Neural crest cell (in vitro differentiated cells): ENCODE data around the gene MIPOL1. TPM values are rescaled to one million over a fixed set of nuclear protein-coding genes. Genes with fewer than 3 reads are reported as not detected.

Experiments used
- DNase-seq: peaks from one replicate; pipeline ENCODE4 v3.0.0; 2021; ENCODE audit warnings: low read depth, mixed read lengths, low spot score
- H3K27ac Mint-ChIP-seq: one replicate; pipeline ENCODE4 v1.8.0; 2021; ENCODE audit warnings: mild to moderate bottlenecking, mixed read lengths; ENCODE audit not compliant: unreplicated experiment
- H3K27me3 Mint-ChIP-seq: 2 replicates; pipeline ENCODE4 v1.8.0; 2021; ENCODE audit warnings: low read depth, mild to moderate bottlenecking, mixed read lengths
- H3K36me3 Mint-ChIP-seq: 2 replicates; pipeline ENCODE4 v1.8.0; 2021; ENCODE audit warnings: low read depth, mild to moderate bottlenecking, mixed read lengths
- H3K4me1 Mint-ChIP-seq: 2 replicates; pipeline ENCODE4 v1.8.0; 2021; ENCODE audit warnings: mixed read lengths
- H3K4me3 Mint-ChIP-seq: one replicate; pipeline ENCODE4 v1.8.0; 2021; ENCODE audit warnings: mild to moderate bottlenecking, mixed read lengths
- H3K9me3 Mint-ChIP-seq: 2 replicates; pipeline ENCODE4 v1.8.0; 2021; ENCODE audit warnings: mixed read lengths
- CTCF ChIP-seq: fragments of 200-600 bp; sonication (generic); conservative IDR thresholded peaks from 2 replicates; pipeline ENCODE4 v1.5.0; 2021; ENCODE audit warnings: antibody characterized with exemption, mild to moderate bottlenecking
- total RNA-seq: library from RNA; stranded (reverse); gene quantifications from 2 replicates; pipeline ENCODE4 v1.2.1, GENCODE V29; 2021

Gene MIPOL1
- total RNA-seq, 1 donor from 2014 or later = 16.6 TPM

DNA sequence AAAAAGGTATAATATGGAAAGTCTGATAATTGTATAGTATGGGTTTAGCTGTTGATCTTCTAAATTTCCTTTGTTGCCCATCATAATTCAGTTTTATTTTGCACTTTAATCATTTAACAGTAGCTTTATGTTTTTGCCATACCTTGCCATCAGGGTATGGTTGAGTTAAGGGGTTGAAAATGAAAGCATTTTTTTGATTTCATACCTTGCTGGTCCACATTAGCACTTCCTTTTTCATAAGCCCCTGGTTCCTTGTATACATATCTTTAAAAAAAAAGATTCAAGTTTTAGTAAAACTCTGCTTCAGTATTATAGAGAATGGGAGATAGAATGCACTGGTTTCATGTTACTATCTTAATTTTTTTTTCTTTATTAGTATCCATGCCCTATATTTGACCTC is 71.1 kb downstream of the MIPOL1 start:
- H3K27ac Mint-ChIP-seq = no peak overlapping the region
- H3K4me1 Mint-ChIP-seq = no peaks in the 10 kb centered on the region
- H3K4me3 Mint-ChIP-seq = no peak overlapping the region
- no peak for DNase-seq
- TF ChIP-seq CTCF = no peak
- no peaks in the 10 kb centered on the region for H3K27me3 Mint-ChIP-seq
- H3K9me3 Mint-ChIP-seq = no peaks in the 10 kb centered on the region
- H3K36me3 Mint-ChIP-seq = no peaks in the 10 kb centered on the region

DNA sequence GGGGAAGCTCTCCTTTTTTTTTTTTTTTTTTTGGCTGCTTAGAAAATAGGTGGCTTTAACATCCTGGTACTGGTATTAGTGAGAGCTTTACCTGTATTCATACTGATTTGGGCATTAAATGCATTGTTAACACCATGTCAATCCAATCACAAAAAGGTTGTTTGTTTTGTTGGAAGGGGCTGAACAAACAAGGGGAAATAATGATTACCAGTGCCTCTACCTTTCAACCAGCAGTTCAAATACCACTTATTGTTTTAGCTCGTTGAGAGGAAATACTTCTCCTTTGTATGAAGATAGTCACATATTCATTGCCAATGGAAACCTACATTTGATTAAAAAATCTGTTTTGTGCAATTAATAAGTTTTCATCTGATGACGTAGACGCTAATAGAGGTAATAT is 72.9 kb downstream of the MIPOL1 start:
- no peak overlapping the region for H3K4me3 Mint-ChIP-seq
- no peak for TF ChIP-seq CTCF
- no peaks in the 10 kb centered on the region for H3K36me3 Mint-ChIP-seq
- H3K27ac Mint-ChIP-seq = no peak overlapping the region
- no peaks in the 10 kb centered on the region for H3K9me3 Mint-ChIP-seq
- H3K4me1 Mint-ChIP-seq = no peaks in the 10 kb centered on the region
- no peaks in the 10 kb centered on the region for H3K27me3 Mint-ChIP-seq
- no peak for DNase-seq

GRCh38 chr14:37272569-37272968 is 74.8 kb downstream of the MIPOL1 start:
- no peaks in the 10 kb centered on the region for H3K4me1 Mint-ChIP-seq
- no peak for DNase-seq
- H3K27ac Mint-ChIP-seq = no peak overlapping the region
- H3K27me3 Mint-ChIP-seq = no peaks in the 10 kb centered on the region
- no peak for TF ChIP-seq CTCF
- H3K9me3 Mint-ChIP-seq = no peaks in the 10 kb centered on the region
- no peak overlapping the region for H3K4me3 Mint-ChIP-seq
- no peaks in the 10 kb centered on the region for H3K36me3 Mint-ChIP-seq

- H3K9me3 Mint-ChIP-seq = no peaks in the 10 kb centered on the region
- H3K27me3 Mint-ChIP-seq = no peaks in the 10 kb centered on the region
- no peak overlapping the region for H3K27ac Mint-ChIP-seq
- peaks cover under 1% of the 10 kb centered on the region for H3K36me3 Mint-ChIP-seq
- DNase-seq = no peak
- no peak for TF ChIP-seq CTCF
- no peaks in the 10 kb centered on the region for H3K4me1 Mint-ChIP-seq
- H3K4me3 Mint-ChIP-seq = no peak overlapping the region
These were observed 76.9 kb downstream of the MIPOL1 start for GRCh38 chr14:37274652-37275051.

GRCh38 chr14:37275963-37276362 is 78.2 kb downstream of the MIPOL1 start:
- DNase-seq = no peak
- no peak overlapping the region for H3K27ac Mint-ChIP-seq
- no peaks in the 10 kb centered on the region for H3K4me1 Mint-ChIP-seq
- H3K9me3 Mint-ChIP-seq = no peaks in the 10 kb centered on the region
- H3K36me3 Mint-ChIP-seq = peaks cover 5% of the 10 kb centered on the region
- TF ChIP-seq CTCF = no peak
- H3K4me3 Mint-ChIP-seq = no peak overlapping the region
- H3K27me3 Mint-ChIP-seq = no peaks in the 10 kb centered on the region
